Type B pancreatic cell (in vitro differentiated cells): ENCODE measurements around the gene BASP1. TPM values are rescaled to one million over a fixed set of nuclear protein-coding genes. Genes with fewer than 3 reads are reported as not detected.

Experiments used
- DNase-seq: peaks from one replicate; pipeline ENCODE4 v3.0.0; 2021; ENCODE audit warnings: mixed read lengths; ENCODE audit not compliant: unreplicated experiment; ENCODE audit errors: extremely low spot score
- H3K27ac Mint-ChIP-seq: 2 replicates; pipeline ENCODE4 v1.8.0; 2021; ENCODE audit warnings: mild to moderate bottlenecking, mixed read lengths
- H3K27me3 Mint-ChIP-seq: 2 replicates; pipeline ENCODE4 v1.8.0; 2021; ENCODE audit warnings: mixed read lengths
- H3K36me3 Mint-ChIP-seq: 2 replicates; pipeline ENCODE4 v1.8.0; 2021; ENCODE audit warnings: mixed read lengths
- H3K4me1 Mint-ChIP-seq: one replicate; pipeline ENCODE4 v1.8.0; 2021; ENCODE audit warnings: mixed read lengths; ENCODE audit not compliant: unreplicated experiment
- H3K4me3 Mint-ChIP-seq: 2 replicates; pipeline ENCODE4 v1.8.0; 2021; ENCODE audit warnings: mild to moderate bottlenecking, mixed read lengths
- H3K9me3 Mint-ChIP-seq: 2 replicates; pipeline ENCODE4 v1.8.0; 2021; ENCODE audit warnings: mixed read lengths
- total RNA-seq: library from RNA; stranded (reverse); gene quantifications from 2 replicates; pipeline ENCODE4 v1.2.1, GENCODE V29; 2021; ENCODE audit warnings: low replicate concordance
- TF ChIP-seq, protein P1 (sequence below): fragments of 200-600 bp; sonication (generic); conservative IDR thresholded peaks from 2 replicates; pipeline ENCODE4 v1.5.0; 2021; ENCODE audit warnings: antibody characterized with exemption, mild to moderate bottlenecking

BASP1 gene
- total RNA-seq, 1 donor from 2014 or later: 131 TPM

- peaks cover 9% of the 10 kb centered on the region for H3K4me1 Mint-ChIP-seq
- H3K27ac Mint-ChIP-seq: no peak overlapping the region
Measured at GRCh38 chr5:17283121-17283415, 65.6 kb downstream of the BASP1 start.

DNA sequence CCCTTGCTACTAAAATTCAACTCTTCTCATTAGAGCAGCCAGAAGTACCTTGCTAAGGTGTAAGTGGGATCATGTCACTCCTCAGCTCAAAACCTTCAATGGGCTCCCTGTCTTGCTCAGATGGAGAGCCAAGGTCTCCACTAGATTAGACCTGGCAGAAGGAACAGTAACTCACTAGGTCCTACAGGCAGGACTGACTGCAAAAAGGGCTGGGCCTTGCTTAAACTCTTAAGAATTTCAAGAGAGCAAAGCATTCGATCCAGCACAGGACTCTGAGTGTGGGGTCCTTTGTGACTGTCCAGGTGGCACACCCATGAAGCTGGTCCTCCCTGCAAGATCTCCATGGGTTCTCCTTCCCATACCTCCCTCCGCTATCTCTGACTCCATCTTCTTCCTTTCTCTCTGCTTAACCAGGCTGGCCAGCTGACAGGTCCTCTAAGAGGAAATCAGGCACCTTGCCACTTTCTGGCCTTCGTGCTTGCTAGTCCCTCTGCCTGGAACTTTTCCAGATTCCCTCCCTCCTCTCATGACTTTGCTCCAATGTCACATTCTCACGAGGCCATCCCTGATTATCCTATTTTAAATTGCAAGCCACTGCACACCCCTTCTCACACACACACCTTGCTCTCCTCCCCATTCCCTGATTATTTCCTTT is 70.2 kb downstream of the BASP1 start:
- no peak overlapping the region for H3K4me3 Mint-ChIP-seq
- H3K4me1 Mint-ChIP-seq: peaks cover 6% of the 10 kb centered on the region
- no peak overlapping the region for H3K27ac Mint-ChIP-seq
- H3K27me3 Mint-ChIP-seq: no peaks in the 10 kb centered on the region
- TF ChIP-seq, protein P1, sequence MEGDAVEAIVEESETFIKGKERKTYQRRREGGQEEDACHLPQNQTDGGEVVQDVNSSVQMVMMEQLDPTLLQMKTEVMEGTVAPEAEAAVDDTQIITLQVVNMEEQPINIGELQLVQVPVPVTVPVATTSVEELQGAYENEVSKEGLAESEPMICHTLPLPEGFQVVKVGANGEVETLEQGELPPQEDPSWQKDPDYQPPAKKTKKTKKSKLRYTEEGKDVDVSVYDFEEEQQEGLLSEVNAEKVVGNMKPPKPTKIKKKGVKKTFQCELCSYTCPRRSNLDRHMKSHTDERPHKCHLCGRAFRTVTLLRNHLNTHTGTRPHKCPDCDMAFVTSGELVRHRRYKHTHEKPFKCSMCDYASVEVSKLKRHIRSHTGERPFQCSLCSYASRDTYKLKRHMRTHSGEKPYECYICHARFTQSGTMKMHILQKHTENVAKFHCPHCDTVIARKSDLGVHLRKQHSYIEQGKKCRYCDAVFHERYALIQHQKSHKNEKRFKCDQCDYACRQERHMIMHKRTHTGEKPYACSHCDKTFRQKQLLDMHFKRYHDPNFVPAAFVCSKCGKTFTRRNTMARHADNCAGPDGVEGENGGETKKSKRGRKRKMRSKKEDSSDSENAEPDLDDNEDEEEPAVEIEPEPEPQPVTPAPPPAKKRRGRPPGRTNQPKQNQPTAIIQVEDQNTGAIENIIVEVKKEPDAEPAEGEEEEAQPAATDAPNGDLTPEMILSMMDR: no peak
- H3K36me3 Mint-ChIP-seq: peaks cover 4% of the 10 kb centered on the region
- DNase-seq: no peak
- peaks cover 11% of the 10 kb centered on the region for H3K9me3 Mint-ChIP-seq

More at GRCh38 chr5:17283121-17283415, 65.6 kb downstream of the BASP1 start:
- Mint-ChIP-seq H3K36me3 (peaks cover 7% of the 10 kb centered on the region), H3K4me3 (no peak overlapping the region), H3K9me3 (peaks cover 8% of the 10 kb centered on the region), H3K27me3 (no peaks in the 10 kb centered on the region)
- TF ChIP-seq, protein P1: no peak
- no peak for DNase-seq

DNA sequence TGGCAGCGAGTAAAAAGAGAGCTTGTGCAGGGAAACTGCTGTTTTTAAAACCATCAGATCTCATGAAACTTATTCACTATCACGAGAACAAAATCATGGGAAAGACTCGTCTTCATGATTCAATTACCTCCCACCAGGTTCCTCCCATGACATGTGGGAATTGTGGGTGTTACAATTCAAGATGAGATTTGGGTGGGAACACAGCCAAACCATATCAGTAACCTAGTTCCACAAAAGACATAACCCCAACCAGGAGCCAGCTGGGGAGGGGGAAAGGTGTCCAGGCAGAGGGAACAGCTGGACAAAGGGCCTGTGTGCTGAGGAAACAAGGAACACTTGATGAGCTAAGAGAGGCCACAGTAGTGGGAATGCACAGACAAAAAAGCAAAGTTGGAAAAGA is 71.1 kb downstream of the BASP1 start:
- Mint-ChIP-seq H3K4me1 (peaks cover 5% of the 10 kb centered on the region), H3K36me3 (peaks cover 4% of the 10 kb centered on the region), H3K9me3 (peaks cover 11% of the 10 kb centered on the region), H3K27ac (no peak overlapping the region), H3K4me3 (no peak overlapping the region), H3K27me3 (no peaks in the 10 kb centered on the region)
- no peak for DNase-seq
- TF ChIP-seq, protein P1: no peak

- Mint-ChIP-seq H3K9me3 (peaks cover 7% of the 10 kb centered on the region), H3K27ac (no peak overlapping the region), H3K27me3 (no peaks in the 10 kb centered on the region), H3K36me3 (peaks cover 4% of the 10 kb centered on the region), H3K4me1 (no peaks in the 10 kb centered on the region), H3K4me3 (no peak overlapping the region)
- TF ChIP-seq, protein P1: no peak
- DNase-seq: no peak
Measured at GRCh38 chr5:17289681-17290539, 72.5 kb downstream of the BASP1 start.

- TF ChIP-seq, protein P1: no peak
- Mint-ChIP-seq H3K36me3 (peaks cover 4% of the 10 kb centered on the region), H3K4me1 (no peaks in the 10 kb centered on the region), H3K4me3 (no peak overlapping the region), H3K9me3 (peaks cover 7% of the 10 kb centered on the region), H3K27ac (no peak overlapping the region), H3K27me3 (no peaks in the 10 kb centered on the region)
- no peak for DNase-seq
Measured at GRCh38 chr5:17290540-17290974, 73.1 kb downstream of the BASP1 start.
